Measurements from ENCODE around the gene MRPS9.

DNA sequence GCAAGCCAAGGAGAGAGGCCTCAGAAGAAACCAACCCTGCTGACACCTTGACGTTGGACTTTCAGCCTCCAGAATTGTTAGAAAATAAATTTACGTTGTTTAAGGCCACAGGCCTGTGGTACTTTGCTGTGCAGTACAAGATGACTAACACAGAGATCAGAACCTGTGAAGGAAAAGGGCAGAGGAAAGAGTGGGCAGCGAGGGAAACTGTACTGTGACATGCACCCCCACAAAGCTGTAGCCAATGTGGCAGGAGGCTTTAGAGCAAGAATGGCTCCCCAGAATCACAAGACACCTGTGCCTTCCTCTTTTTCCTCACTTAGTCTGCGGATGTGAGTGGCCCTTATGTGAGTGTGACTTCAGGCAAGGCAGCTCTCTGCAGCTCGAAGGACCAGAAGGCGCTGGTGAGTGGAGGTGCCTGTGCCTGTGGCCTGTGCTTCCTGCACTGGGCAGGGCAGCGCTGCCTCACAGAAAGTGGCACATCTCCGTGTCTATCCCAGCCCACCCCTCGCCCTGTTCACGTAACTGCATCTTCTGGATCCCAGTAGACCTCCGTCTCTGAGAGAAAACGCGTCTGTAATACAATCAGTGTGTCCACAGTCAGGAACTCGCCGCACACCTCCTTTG lies 89.5 kb downstream of the MRPS9 start:
- TF ChIP-seq, protein P1, sequence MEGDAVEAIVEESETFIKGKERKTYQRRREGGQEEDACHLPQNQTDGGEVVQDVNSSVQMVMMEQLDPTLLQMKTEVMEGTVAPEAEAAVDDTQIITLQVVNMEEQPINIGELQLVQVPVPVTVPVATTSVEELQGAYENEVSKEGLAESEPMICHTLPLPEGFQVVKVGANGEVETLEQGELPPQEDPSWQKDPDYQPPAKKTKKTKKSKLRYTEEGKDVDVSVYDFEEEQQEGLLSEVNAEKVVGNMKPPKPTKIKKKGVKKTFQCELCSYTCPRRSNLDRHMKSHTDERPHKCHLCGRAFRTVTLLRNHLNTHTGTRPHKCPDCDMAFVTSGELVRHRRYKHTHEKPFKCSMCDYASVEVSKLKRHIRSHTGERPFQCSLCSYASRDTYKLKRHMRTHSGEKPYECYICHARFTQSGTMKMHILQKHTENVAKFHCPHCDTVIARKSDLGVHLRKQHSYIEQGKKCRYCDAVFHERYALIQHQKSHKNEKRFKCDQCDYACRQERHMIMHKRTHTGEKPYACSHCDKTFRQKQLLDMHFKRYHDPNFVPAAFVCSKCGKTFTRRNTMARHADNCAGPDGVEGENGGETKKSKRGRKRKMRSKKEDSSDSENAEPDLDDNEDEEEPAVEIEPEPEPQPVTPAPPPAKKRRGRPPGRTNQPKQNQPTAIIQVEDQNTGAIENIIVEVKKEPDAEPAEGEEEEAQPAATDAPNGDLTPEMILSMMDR (conservative IDR thresholded peaks at IDR 0.05; ENCODE audit: low read depth in 2 of 2): no peak
- no peak for TF ChIP-seq POLR2AphosphoS5 (IDR thresholded peaks at IDR 0.05; ENCODE audit: low read depth)
- TF ChIP-seq, protein P2, sequence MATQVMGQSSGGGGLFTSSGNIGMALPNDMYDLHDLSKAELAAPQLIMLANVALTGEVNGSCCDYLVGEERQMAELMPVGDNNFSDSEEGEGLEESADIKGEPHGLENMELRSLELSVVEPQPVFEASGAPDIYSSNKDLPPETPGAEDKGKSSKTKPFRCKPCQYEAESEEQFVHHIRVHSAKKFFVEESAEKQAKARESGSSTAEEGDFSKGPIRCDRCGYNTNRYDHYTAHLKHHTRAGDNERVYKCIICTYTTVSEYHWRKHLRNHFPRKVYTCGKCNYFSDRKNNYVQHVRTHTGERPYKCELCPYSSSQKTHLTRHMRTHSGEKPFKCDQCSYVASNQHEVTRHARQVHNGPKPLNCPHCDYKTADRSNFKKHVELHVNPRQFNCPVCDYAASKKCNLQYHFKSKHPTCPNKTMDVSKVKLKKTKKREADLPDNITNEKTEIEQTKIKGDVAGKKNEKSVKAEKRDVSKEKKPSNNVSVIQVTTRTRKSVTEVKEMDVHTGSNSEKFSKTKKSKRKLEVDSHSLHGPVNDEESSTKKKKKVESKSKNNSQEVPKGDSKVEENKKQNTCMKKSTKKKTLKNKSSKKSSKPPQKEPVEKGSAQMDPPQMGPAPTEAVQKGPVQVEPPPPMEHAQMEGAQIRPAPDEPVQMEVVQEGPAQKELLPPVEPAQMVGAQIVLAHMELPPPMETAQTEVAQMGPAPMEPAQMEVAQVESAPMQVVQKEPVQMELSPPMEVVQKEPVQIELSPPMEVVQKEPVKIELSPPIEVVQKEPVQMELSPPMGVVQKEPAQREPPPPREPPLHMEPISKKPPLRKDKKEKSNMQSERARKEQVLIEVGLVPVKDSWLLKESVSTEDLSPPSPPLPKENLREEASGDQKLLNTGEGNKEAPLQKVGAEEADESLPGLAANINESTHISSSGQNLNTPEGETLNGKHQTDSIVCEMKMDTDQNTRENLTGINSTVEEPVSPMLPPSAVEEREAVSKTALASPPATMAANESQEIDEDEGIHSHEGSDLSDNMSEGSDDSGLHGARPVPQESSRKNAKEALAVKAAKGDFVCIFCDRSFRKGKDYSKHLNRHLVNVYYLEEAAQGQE (IDR thresholded peaks at IDR 0.05; ENCODE audit: unreplicated experiment): no peak
- TF ChIP-seq EZH2phosphoT487 (IDR thresholded peaks at IDR 0.05; ENCODE audit: unreplicated experiment): no peak
- TF ChIP-seq EZH2 (IDR thresholded peaks at IDR 0.05; ENCODE audit: low read depth, unreplicated experiment): no peak
- TF ChIP-seq, protein P3, sequence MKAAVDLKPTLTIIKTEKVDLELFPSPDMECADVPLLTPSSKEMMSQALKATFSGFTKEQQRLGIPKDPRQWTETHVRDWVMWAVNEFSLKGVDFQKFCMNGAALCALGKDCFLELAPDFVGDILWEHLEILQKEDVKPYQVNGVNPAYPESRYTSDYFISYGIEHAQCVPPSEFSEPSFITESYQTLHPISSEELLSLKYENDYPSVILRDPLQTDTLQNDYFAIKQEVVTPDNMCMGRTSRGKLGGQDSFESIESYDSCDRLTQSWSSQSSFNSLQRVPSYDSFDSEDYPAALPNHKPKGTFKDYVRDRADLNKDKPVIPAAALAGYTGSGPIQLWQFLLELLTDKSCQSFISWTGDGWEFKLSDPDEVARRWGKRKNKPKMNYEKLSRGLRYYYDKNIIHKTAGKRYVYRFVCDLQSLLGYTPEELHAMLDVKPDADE (IDR thresholded peaks at IDR 0.05): no peak
- TF ChIP-seq NANOG (IDR thresholded peaks at IDR 0.05; ENCODE audit: borderline replicate concordance): no peak
- TF ChIP-seq JUNB (IDR thresholded peaks at IDR 0.05; ENCODE audit: unreplicated experiment): no peak
- TF ChIP-seq CREB1 (CRISPR knock-in tag; IDR thresholded peaks at IDR 0.05; ENCODE audit: low read depth): no peak
- TF ChIP-seq, protein P4, sequence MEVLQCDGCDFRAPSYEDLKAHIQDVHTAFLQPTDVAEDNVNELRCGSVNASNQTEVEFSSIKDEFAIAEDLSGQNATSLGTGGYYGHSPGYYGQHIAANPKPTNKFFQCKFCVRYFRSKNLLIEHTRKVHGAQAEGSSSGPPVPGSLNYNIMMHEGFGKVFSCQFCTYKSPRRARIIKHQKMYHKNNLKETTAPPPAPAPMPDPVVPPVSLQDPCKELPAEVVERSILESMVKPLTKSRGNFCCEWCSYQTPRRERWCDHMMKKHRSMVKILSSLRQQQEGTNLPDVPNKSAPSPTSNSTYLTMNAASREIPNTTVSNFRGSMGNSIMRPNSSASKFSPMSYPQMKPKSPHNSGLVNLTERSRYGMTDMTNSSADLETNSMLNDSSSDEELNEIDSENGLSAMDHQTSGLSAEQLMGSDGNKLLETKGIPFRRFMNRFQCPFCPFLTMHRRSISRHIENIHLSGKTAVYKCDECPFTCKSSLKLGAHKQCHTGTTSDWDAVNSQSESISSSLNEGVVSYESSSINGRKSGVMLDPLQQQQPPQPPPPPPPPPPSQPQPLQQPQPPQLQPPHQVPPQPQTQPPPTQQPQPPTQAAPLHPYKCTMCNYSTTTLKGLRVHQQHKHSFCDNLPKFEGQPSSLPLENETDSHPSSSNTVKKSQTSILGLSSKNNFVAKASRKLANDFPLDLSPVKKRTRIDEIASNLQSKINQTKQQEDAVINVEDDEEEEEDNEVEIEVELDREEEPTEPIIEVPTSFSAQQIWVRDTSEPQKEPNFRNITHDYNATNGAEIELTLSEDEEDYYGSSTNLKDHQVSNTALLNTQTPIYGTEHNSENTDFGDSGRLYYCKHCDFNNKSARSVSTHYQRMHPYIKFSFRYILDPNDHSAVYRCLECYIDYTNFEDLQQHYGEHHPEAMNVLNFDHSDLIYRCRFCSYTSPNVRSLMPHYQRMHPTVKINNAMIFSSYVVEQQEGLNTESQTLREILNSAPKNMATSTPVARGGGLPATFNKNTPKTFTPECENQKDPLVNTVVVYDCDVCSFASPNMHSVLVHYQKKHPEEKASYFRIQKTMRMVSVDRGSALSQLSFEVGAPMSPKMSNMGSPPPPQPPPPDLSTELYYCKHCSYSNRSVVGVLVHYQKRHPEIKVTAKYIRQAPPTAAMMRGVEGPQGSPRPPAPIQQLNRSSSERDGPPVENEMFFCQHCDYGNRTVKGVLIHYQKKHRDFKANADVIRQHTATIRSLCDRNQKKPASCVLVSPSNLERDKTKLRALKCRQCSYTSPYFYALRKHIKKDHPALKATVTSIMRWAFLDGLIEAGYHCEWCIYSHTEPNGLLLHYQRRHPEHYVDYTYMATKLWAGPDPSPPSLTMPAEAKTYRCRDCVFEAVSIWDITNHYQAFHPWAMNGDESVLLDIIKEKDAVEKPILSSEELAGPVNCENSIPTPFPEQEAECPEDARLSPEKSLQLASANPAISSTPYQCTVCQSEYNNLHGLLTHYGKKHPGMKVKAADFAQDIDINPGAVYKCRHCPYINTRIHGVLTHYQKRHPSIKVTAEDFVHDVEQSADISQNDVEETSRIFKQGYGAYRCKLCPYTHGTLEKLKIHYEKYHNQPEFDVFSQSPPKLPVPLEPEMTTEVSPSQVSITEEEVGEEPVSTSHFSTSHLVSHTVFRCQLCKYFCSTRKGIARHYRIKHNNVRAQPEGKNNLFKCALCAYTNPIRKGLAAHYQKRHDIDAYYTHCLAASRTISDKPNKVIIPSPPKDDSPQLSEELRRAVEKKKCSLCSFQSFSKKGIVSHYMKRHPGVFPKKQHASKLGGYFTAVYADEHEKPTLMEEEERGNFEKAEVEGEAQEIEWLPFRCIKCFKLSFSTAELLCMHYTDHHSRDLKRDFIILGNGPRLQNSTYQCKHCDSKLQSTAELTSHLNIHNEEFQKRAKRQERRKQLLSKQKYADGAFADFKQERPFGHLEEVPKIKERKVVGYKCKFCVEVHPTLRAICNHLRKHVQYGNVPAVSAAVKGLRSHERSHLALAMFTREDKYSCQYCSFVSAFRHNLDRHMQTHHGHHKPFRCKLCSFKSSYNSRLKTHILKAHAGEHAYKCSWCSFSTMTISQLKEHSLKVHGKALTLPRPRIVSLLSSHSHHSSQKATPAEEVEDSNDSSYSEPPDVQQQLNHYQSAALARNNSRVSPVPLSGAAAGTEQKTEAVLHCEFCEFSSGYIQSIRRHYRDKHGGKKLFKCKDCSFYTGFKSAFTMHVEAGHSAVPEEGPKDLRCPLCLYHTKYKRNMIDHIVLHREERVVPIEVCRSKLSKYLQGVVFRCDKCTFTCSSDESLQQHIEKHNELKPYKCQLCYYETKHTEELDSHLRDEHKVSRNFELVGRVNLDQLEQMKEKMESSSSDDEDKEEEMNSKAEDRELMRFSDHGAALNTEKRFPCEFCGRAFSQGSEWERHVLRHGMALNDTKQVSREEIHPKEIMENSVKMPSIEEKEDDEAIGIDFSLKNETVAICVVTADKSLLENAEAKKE (CRISPR knock-in tag; IDR thresholded peaks at IDR 0.05): no peak
- TF ChIP-seq ZNF114 (CRISPR knock-in tag; IDR thresholded peaks at IDR 0.05): no peak
- TF ChIP-seq STAT1 (IDR thresholded peaks at IDR 0.05; ENCODE audit: unreplicated experiment): no peak
- TF ChIP-seq ZNF331 (CRISPR knock-in tag; IDR thresholded peaks at IDR 0.05; ENCODE audit: low read depth): no peak

All from GM23338 (cell line).